WTC11 (cell line): ENCODE measurements around the gene SLC25A38. TPM values are rescaled to one million over a fixed set of nuclear protein-coding genes. Genes with fewer than 3 reads are reported as not detected.

Experiments used
- ATAC-seq: fragments of 200-7000 bp; cut with Tn5 transposase; 2 replicates; pipeline ENCODE4 v1.10.0; 2021; ENCODE audit warnings: mild to moderate bottlenecking, moderate library complexity
- CTCF ChIA-PET: fragments of 300-600 bp; sonication (Branson Sonifier 250); formaldehyde crosslinking; loops from one replicate; lab custom pipeline; 2021; ENCODE audit warnings: antibody characterized with exemption; lab: Charles Lee
- POLR2A ChIA-PET: fragments of 350-600 bp; sonication (Branson Sonifier 250); formaldehyde crosslinking; loops from one replicate; lab custom pipeline; 2021; ENCODE audit warnings: antibody characterized with exemption; lab: Charles Lee
- DNase-seq: peaks from one replicate; pipeline ENCODE4 v3.0.0; 2021; ENCODE audit warnings: low spot score
- H3K27ac Mint-ChIP-seq: 2 replicates; pipeline ENCODE4 v1.8.0; 2021; ENCODE audit warnings: mixed read lengths
- H3K27me3 Mint-ChIP-seq: 2 replicates; pipeline ENCODE4 v1.8.0; 2021; ENCODE audit warnings: low read depth, mild to moderate bottlenecking, moderate library complexity, mixed read lengths
- H3K36me3 Mint-ChIP-seq: 2 replicates; pipeline ENCODE4 v1.8.0; 2021; ENCODE audit warnings: mixed read lengths
- H3K4me1 Mint-ChIP-seq: 2 replicates; pipeline ENCODE4 v1.8.0; 2022; ENCODE audit warnings: mixed read lengths
- H3K4me3 Mint-ChIP-seq: 2 replicates; pipeline ENCODE4 v1.8.0; 2021; ENCODE audit warnings: mild to moderate bottlenecking, moderate library complexity, mixed read lengths
- H3K9me3 Mint-ChIP-seq: 2 replicates; pipeline ENCODE4 v1.8.0; 2021; ENCODE audit warnings: mixed read lengths
- ATF1 ChIP-seq: sonication (generic); formaldehyde crosslinking; IDR thresholded peaks from 2 replicates; pipeline ENCODE4 v1.8.1; 2023; ENCODE audit warnings: mild to moderate bottlenecking, moderate library complexity, missing genetic modification reagents
- ATF6 ChIP-seq: sonication (generic); formaldehyde crosslinking; IDR thresholded peaks from 2 replicates; pipeline ENCODE4 v1.8.1; 2023; ENCODE audit warnings: mild to moderate bottlenecking, missing genetic modification reagents
- CDX4 ChIP-seq: fragments of 250-450 bp; sonication (Bioruptor Pico); IDR thresholded peaks from 2 replicates; pipeline ENCODE4 v1.9.0; 2021; ENCODE audit warnings: moderate library complexity, mild to moderate bottlenecking, inconsistent platforms, borderline replicate concordance
- E2F4 ChIP-seq: sonication (generic); formaldehyde crosslinking; IDR thresholded peaks from 2 replicates; pipeline ENCODE4 v1.8.1; 2022; ENCODE audit warnings: low read depth, mild to moderate bottlenecking, moderate library complexity, missing genetic modification reagents, borderline replicate concordance
- ERG ChIP-seq: fragments of 250-450 bp; sonication (Bioruptor Pico); IDR thresholded peaks from 2 replicates; pipeline ENCODE4 v1.8.0; 2021; ENCODE audit warnings: mild to moderate bottlenecking
- FOXP1 ChIP-seq: sonication (generic); formaldehyde crosslinking; IDR thresholded peaks from 2 replicates; pipeline ENCODE4 v1.8.0; 2022; ENCODE audit warnings: missing genetic modification reagents, mild to moderate bottlenecking, moderate library complexity, borderline replicate concordance
- IRF2 ChIP-seq: sonication (generic); formaldehyde crosslinking; IDR thresholded peaks from 2 replicates; pipeline ENCODE4 v1.8.0; 2022; ENCODE audit warnings: low read depth, missing genetic modification reagents, borderline replicate concordance
- JUN ChIP-seq: sonication (generic); formaldehyde crosslinking; IDR thresholded peaks from 2 replicates; pipeline ENCODE4 v1.8.0; 2023; ENCODE audit warnings: mild to moderate bottlenecking, missing genetic modification reagents
- MXD4 ChIP-seq: fragments of 250-450 bp; sonication (Bioruptor Pico); IDR thresholded peaks from 2 replicates; pipeline ENCODE4 v1.8.0; 2021; ENCODE audit warnings: mild to moderate bottlenecking, moderate library complexity, borderline replicate concordance
- NR1H2 ChIP-seq: sonication (generic); formaldehyde crosslinking; IDR thresholded peaks from 2 replicates; pipeline ENCODE4 v1.9.0; 2021; ENCODE audit warnings: mild to moderate bottlenecking, moderate library complexity, missing genetic modification reagents
- OVOL2 ChIP-seq: fragments of 250-450 bp; sonication (Bioruptor Pico); IDR thresholded peaks from 2 replicates; pipeline ENCODE4 v1.9.0; 2021; ENCODE audit warnings: mild to moderate bottlenecking, borderline replicate concordance
- PRDM15 ChIP-seq: sonication (generic); formaldehyde crosslinking; IDR thresholded peaks from 2 replicates; pipeline ENCODE4 v1.8.0; 2022; ENCODE audit warnings: missing genetic modification reagents
- PREB ChIP-seq: sonication (generic); formaldehyde crosslinking; IDR thresholded peaks from 2 replicates; pipeline ENCODE4 v1.8.1; 2022; ENCODE audit warnings: mild to moderate bottlenecking, missing genetic modification reagents, moderate library complexity, borderline replicate concordance
- PRRX2 ChIP-seq: fragments of 250-450 bp; sonication (Bioruptor Pico); IDR thresholded peaks from 2 replicates; pipeline ENCODE4 v1.8.0; 2021; ENCODE audit warnings: mild to moderate bottlenecking
- RORB ChIP-seq: fragments of 250-450 bp; sonication (Bioruptor Pico); IDR thresholded peaks from 2 replicates; pipeline ENCODE4 v1.9.0; 2021; ENCODE audit warnings: mild to moderate bottlenecking
- SMAD3 ChIP-seq: sonication (generic); formaldehyde crosslinking; IDR thresholded peaks from 2 replicates; pipeline ENCODE4 v1.8.0; 2022; ENCODE audit warnings: missing genetic modification reagents, mild to moderate bottlenecking, borderline replicate concordance
- SP1 ChIP-seq: sonication (generic); formaldehyde crosslinking; conservative IDR thresholded peaks from 2 replicates; pipeline ENCODE4 v1.8.1; 2022; ENCODE audit warnings: missing genetic modification reagents
- TEAD4 ChIP-seq: sonication (generic); formaldehyde crosslinking; IDR thresholded peaks from 2 replicates; pipeline ENCODE4 v1.8.0; 2022; ENCODE audit warnings: mild to moderate bottlenecking, missing genetic modification reagents
- USF1 ChIP-seq: sonication (generic); formaldehyde crosslinking; IDR thresholded peaks from 2 replicates; pipeline ENCODE4 v1.8.0; 2022; ENCODE audit warnings: mild to moderate bottlenecking, missing genetic modification reagents
- ZNF138 ChIP-seq: sonication (generic); formaldehyde crosslinking; conservative IDR thresholded peaks from 2 replicates; pipeline ENCODE4 v1.8.1; 2022; ENCODE audit warnings: mild to moderate bottlenecking, moderate library complexity, missing genetic modification reagents
- ZNF396 ChIP-seq: fragments of 250-450 bp; sonication (Bioruptor Pico); IDR thresholded peaks from 2 replicates; pipeline ENCODE4 v1.8.0; 2021; ENCODE audit warnings: mild to moderate bottlenecking, moderate library complexity, borderline replicate concordance
- ZNF416 ChIP-seq: fragments of 250-450 bp; sonication (Bioruptor Pico); IDR thresholded peaks from 2 replicates; pipeline ENCODE4 v1.9.0; 2021; ENCODE audit warnings: mild to moderate bottlenecking, inconsistent platforms
- ZNF671 ChIP-seq: fragments of 250-450 bp; sonication (Bioruptor Pico); IDR thresholded peaks from 2 replicates; pipeline ENCODE4 v1.8.0; 2021; ENCODE audit warnings: mild to moderate bottlenecking
- total RNA-seq: library from RNA; stranded (reverse); gene quantifications from 3 replicates; pipeline ENCODE4 v1.2.3, GENCODE V29; 2021

The SLC25A38 gene
- total RNA-seq, 1 experiment from 2014 or later: 34.9 TPM

GRCh38 chr3:39396690-39397089 is 13.5 kb downstream of the SLC25A38 start:
- TF ChIP-seq CDX4: no peak
- no peak for TF ChIP-seq E2F4 (CRISPR knock-in tag)
- TF ChIP-seq PREB: no peak
- no peak for TF ChIP-seq ZNF416
- no peak for TF ChIP-seq USF1
- no peak for TF ChIP-seq ZNF396
- TF ChIP-seq RORB (CRISPR knock-in tag): no peak
- TF ChIP-seq NR1H2: no peak
- TF ChIP-seq ZNF671 (CRISPR knock-in tag): no peak
- no peak for TF ChIP-seq IRF2
- TF ChIP-seq ERG (CRISPR knock-in tag): no peak
- no peak for TF ChIP-seq ZNF138 (CRISPR knock-in tag)
- ATAC-seq: peak; percentile 20; the same call in 1 of the 2 replicates
- Mint-ChIP-seq H3K36me3 (peaks cover 70% of the 10 kb centered on the region), H3K9me3 (0 out of 2 replicates have a peak, but pooled peaks cover 3% of the 10 kb centered on the region), H3K4me1 (peaks cover 3% of the 10 kb centered on the region), H3K27ac (no peak overlapping the region), H3K4me3 (no peak overlapping the region), H3K27me3 (no peaks in the 10 kb centered on the region)
- ChIA-PET CTCF (no interaction called here), POLR2A (no interaction called here)
- DNase-seq: no peak

- CTCF ChIA-PET: no interaction called here
- H3K27ac Mint-ChIP-seq: 0 out of 2 replicates have a peak overlapping the region, but pooled peaks have one; percentile 21
- peaks cover 52% of the 10 kb centered on the region for H3K36me3 Mint-ChIP-seq
- H3K4me1 Mint-ChIP-seq: peaks cover 10% of the 10 kb centered on the region
- peak; percentile 60 for ATAC-seq
- POLR2A ChIA-PET: interaction anchor here (1.0 kb wide), 1 partner anchor 8 kb away, joined by 3 read pairs; no protein-coding TSS in a partner anchor
- no peak overlapping the region for H3K4me3 Mint-ChIP-seq
- no peaks in the 10 kb centered on the region for H3K27me3 Mint-ChIP-seq
- no peak for DNase-seq
- 0 out of 2 replicates have a peak, but pooled peaks cover 3% of the 10 kb centered on the region for H3K9me3 Mint-ChIP-seq
- TF ChIP-seq SMAD3 (CRISPR knock-in tag) (no peak), ATF1 (CRISPR knock-in tag) (no peak), USF1 (no peak), FOXP1 (CRISPR knock-in tag) (no peak), JUN (CRISPR knock-in tag) (no peak), PRRX2 (CRISPR knock-in tag) (no peak), OVOL2 (no peak), MXD4 (CRISPR knock-in tag) (no peak), ZNF671 (CRISPR knock-in tag) (no peak), ATF6 (no peak), ZNF396 (no peak), SP1 (no peak), PRDM15 (CRISPR knock-in tag) (no peak), TEAD4 (CRISPR knock-in tag) (no peak)
- TF ChIP-seq, all 79 proteins: peak for 0
Observed at GRCh38 chr3:39398700-39399099, 15.5 kb downstream of the SLC25A38 start.
